Right lobe of liver (tissue), 4 donors: ENCODE measurements around the gene ESPNL.

Experiments
- POLR2A ChIP-seq: fragments of 450-650 bp; IDR thresholded peaks from one replicate; pipeline ENCODE4 v1.6.1; 2017; ENCODE audit warnings: antibody characterized with exemption, mild to moderate bottlenecking
- TF ChIP-seq, protein P1 (sequence below), 4 donors: fragments of 200-600 bp in 3 of 4; fragments of 450-650 bp in 1 of 4; IDR thresholded peaks; one replicate each; pipeline versions ENCODE4 v1.5.1 to v1.8.0; 2016 to 2022; ENCODE audit warnings: antibody characterized with exemption in 4 of 4, mild to moderate bottlenecking in 2 of 4
- donor health status: DM: no; HTN: no; CAD: no.
- donor health status: DM: no; HTN: no; CAD: no.
- donor health status: DM: no; HTN: yes; CAD: no.

DNA sequence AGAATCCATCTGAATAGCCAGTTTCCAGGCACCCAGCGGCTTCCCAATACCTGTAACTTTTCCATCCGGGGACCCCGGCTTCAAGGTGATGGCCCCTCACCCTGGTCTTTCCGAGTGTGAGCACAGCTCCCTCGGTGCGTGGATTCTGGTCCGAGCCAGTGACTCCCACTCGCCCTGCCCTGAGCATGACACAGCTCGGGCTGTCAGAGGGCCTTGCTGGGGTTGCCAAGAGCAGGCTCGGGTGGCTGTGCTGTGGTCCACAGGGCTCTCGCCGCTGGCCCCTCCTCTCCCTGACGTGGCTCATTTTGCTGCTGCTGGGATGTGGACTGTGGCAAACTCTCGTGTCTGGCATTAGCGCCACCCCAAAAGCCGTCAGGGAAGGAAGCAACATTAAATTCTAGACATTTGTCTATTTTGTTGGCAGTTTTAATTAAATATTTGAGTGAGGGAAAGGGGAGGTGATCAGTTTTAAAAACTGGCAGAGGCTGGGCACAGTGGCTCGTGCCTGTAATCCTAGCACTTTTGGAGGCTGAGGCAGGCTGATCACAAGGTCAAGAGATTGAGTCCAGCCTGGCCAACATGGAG is 5.6 kb upstream of the ESPNL start:
- TF ChIP-seq, protein P1, sequence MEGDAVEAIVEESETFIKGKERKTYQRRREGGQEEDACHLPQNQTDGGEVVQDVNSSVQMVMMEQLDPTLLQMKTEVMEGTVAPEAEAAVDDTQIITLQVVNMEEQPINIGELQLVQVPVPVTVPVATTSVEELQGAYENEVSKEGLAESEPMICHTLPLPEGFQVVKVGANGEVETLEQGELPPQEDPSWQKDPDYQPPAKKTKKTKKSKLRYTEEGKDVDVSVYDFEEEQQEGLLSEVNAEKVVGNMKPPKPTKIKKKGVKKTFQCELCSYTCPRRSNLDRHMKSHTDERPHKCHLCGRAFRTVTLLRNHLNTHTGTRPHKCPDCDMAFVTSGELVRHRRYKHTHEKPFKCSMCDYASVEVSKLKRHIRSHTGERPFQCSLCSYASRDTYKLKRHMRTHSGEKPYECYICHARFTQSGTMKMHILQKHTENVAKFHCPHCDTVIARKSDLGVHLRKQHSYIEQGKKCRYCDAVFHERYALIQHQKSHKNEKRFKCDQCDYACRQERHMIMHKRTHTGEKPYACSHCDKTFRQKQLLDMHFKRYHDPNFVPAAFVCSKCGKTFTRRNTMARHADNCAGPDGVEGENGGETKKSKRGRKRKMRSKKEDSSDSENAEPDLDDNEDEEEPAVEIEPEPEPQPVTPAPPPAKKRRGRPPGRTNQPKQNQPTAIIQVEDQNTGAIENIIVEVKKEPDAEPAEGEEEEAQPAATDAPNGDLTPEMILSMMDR (IDR thresholded peaks at IDR 0.05), result no peak
- TF ChIP-seq POLR2A, result no peak
